ENCODE measurements around the gene DNMT3A.

The DNMT3A gene

GRCh38 chr2:25313711-25314513, 27.8 kb downstream of the DNMT3A start:
- no peak for TF ChIP-seq ZFX (IDR thresholded peaks at IDR 0.05)
- TF ChIP-seq, protein P1, sequence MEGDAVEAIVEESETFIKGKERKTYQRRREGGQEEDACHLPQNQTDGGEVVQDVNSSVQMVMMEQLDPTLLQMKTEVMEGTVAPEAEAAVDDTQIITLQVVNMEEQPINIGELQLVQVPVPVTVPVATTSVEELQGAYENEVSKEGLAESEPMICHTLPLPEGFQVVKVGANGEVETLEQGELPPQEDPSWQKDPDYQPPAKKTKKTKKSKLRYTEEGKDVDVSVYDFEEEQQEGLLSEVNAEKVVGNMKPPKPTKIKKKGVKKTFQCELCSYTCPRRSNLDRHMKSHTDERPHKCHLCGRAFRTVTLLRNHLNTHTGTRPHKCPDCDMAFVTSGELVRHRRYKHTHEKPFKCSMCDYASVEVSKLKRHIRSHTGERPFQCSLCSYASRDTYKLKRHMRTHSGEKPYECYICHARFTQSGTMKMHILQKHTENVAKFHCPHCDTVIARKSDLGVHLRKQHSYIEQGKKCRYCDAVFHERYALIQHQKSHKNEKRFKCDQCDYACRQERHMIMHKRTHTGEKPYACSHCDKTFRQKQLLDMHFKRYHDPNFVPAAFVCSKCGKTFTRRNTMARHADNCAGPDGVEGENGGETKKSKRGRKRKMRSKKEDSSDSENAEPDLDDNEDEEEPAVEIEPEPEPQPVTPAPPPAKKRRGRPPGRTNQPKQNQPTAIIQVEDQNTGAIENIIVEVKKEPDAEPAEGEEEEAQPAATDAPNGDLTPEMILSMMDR (conservative IDR thresholded peaks at IDR 0.05): no peak

DNA sequence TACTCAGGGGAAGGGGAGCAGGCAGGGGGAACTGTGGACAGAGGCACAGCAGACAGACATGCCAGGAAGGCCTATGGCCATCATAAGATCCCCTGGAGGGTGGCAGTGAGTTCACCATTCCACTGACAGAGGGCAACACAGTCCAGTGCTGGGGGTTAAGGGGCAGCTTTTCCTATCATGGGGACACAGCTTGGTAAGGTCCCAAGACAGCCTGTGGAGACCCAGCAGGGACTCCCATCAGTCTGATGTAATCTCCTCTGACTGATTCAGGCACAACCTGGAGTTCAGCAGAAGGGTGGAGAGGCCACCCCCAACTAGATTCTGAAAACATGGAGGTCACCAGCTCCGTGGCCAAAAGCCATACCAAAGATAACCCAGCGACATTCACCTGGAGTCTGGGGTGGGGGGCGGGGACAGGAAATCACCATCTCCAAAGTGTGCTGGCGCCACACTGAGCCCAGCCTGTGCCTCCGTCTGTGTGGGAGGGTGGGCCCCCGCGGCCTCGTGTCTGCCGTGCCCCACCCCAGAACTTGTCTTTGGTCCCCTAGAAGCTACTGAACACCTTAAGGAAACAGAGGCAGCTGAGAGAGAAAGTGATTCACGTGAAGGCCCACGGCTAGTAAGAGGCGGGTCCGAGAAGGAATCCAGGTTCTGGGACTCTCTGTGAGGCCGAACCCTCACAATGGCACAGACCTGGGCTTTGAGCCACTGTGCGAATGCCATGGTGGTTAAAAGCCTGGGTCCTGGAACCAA, 28.6 kb downstream of the DNMT3A start:
- no peak for TF ChIP-seq ZFX (IDR thresholded peaks at IDR 0.05)
- TF ChIP-seq, protein P1 (conservative IDR thresholded peaks at IDR 0.05): no peak
- peak overlapping the region; percentile 91 for H3K27ac ChIP-seq

More at GRCh38 chr2:25313711-25314513, 27.8 kb downstream of the DNMT3A start:
- no peak overlapping the region for H3K27ac ChIP-seq

- peak overlapping the region; percentile 91 for H3K27ac ChIP-seq
- TF ChIP-seq, protein P1 (conservative IDR thresholded peaks at IDR 0.05): no peak
- TF ChIP-seq ZFX (IDR thresholded peaks at IDR 0.05): no peak
Observed at GRCh38 chr2:25311865-25312575, 29.7 kb downstream of the DNMT3A start.

- peak overlapping the region; percentile 91 for H3K27ac ChIP-seq
Observed at GRCh38 chr2:25310965-25311864, 30.5 kb downstream of the DNMT3A start.

DNA sequence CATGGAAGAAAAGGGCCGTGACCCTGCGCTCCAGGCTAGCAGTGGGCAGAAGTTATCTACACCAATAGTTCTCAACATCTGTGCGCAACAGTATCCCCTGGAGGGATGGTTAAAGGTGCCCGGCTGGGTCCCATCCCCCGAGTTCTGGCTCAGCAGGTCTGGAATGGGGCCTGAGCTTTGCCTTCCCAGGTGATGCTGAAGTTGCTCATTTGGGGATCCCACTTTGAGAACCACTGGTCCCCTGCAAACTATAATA, 31.1 kb downstream of the DNMT3A start:
- peak overlapping the region; percentile 91 for H3K27ac ChIP-seq

More at GRCh38 chr2:25310965-25311864, 30.5 kb downstream of the DNMT3A start:
- TF ChIP-seq ZFX (IDR thresholded peaks at IDR 0.05): no peak
- TF ChIP-seq, protein P1 (conservative IDR thresholded peaks at IDR 0.05): no peak

GRCh38 chr2:25309402-25309801, 32.3 kb downstream of the DNMT3A start:
- no peak for TF ChIP-seq ZFX (IDR thresholded peaks at IDR 0.05)
- TF ChIP-seq, protein P1 (conservative IDR thresholded peaks at IDR 0.05): no peak; the same call in 1 of the 2 replicates
- H3K27ac ChIP-seq: no peak overlapping the region; the same call in 1 of the 2 replicates

More for the DNA sequence above, 31.1 kb downstream of the DNMT3A start:
- TF ChIP-seq ZFX (IDR thresholded peaks at IDR 0.05): no peak
- TF ChIP-seq, protein P1 (conservative IDR thresholded peaks at IDR 0.05): no peak

Data from C4-2B (cell line).